Sigmoid colon (tissue), 4 donors: ENCODE results near the gene ASCL5.

Experiments
- EP300 ChIP-seq, 4 donors: sonication (generic); formaldehyde crosslinking; IDR thresholded peaks; one replicate each; pipeline ENCODE4 v1.6.1; 2017; ENCODE audit warnings: antibody characterized with exemption in 4 of 4
- POLR2A ChIP-seq, 2 donors: fragments of 450-650 bp; IDR thresholded peaks; one replicate each; pipeline ENCODE4 v1.6.1; 2016; ENCODE audit warnings: antibody characterized with exemption in 2 of 2, mild to moderate bottlenecking in 2 of 2, moderate library complexity in 2 of 2
- POLR2AphosphoS5 ChIP-seq, 4 donors: sonication (generic); formaldehyde crosslinking; IDR thresholded peaks; one replicate each; pipeline ENCODE4 v1.6.1; 2017; ENCODE audit warnings: antibody characterized with exemption in 4 of 4
- TF ChIP-seq, protein P1 (sequence below), 4 experiments: fragments of 450-650 bp in 3 of 4; fragments of 200-600 bp in 1 of 4; IDR thresholded peaks; one replicate each; pipeline ENCODE4 v1.5.1; 2016 to 2019; ENCODE audit warnings: antibody characterized with exemption in 4 of 4, mild to moderate bottlenecking in 3 of 4, moderate library complexity in 2 of 4

DNA sequence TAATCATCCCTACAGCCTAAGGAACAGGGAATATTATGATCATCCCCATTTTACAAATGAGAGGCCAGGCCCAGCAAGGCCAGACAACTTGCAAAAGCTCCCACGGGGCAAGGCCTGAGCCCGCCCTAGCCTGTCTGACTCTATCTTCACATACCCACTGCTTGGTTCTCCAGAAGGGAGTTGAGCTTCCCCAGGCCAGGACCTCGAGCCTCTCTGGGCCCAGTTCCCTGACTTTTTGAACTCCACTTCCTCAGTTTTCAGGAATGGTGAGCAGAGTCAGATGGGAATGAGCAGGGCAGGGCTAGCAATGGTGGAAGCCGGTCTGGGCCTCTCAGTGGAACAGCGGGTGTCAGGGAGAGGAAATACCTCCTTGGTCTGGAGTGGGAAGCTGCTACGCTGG is 54.1 kb downstream of the ASCL5 start:
- TF ChIP-seq, protein P1, sequence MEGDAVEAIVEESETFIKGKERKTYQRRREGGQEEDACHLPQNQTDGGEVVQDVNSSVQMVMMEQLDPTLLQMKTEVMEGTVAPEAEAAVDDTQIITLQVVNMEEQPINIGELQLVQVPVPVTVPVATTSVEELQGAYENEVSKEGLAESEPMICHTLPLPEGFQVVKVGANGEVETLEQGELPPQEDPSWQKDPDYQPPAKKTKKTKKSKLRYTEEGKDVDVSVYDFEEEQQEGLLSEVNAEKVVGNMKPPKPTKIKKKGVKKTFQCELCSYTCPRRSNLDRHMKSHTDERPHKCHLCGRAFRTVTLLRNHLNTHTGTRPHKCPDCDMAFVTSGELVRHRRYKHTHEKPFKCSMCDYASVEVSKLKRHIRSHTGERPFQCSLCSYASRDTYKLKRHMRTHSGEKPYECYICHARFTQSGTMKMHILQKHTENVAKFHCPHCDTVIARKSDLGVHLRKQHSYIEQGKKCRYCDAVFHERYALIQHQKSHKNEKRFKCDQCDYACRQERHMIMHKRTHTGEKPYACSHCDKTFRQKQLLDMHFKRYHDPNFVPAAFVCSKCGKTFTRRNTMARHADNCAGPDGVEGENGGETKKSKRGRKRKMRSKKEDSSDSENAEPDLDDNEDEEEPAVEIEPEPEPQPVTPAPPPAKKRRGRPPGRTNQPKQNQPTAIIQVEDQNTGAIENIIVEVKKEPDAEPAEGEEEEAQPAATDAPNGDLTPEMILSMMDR (IDR thresholded peaks at IDR 0.05) = no peak
- TF ChIP-seq POLR2A (IDR thresholded peaks at IDR 0.05) (no peak), POLR2AphosphoS5 (IDR thresholded peaks at IDR 0.05) (no peak), EP300 (IDR thresholded peaks at IDR 0.05) (no peak)
